HG02938 (cell line): ENCODE data around the gene MIEF2.

Experiments
- ATAC-seq: cut with Tn5 transposase; IDR thresholded peaks from one replicate; pipeline ENCODE4 v1.9.1; 2021; ENCODE audit warnings: mild to moderate bottlenecking, moderate library complexity; ENCODE audit not compliant: unreplicated experiment

Gene MIEF2

DNA sequence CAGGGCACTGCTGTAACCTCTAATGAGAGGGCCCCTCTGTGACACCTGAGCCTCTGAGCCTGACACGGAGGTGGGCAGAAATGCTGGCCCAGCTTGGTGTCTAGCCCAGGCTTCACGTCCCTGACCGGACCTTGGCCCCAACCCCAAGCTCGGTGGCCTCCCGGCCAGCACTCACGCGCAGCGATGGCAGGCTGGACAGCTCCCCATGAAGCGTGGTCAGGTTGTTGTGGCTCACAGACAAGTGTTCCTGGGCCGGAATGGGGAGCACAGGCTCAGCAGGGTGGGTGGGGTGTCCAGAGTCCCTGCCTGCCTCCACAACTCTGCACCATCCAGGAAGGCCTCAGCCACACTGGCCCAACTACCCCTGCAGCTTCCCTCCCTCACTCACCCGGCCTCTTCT lies 4.1 kb upstream of the MIEF2 start:
- ATAC-seq, result no peak

DNA sequence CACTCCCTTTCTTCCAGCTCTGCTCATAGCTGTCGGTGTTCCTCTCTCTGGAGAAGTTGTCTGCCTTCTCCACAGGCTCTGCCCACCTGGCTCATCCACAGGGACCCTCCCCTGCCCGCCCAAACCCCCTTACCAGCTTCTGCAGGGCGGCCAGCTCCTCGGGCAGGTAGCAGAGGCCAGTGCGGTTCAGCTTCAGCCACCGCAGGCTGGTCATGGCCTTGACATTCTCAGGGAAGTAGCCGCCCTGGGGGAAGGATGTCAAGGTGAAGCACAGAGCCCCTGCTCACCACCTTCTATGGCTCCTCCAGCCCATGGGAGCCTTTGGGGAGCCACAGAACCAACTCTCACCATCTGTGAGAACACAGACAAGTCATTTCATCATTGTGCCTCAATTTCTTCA lies 3.7 kb upstream of the MIEF2 start:
- no peak for ATAC-seq

DNA sequence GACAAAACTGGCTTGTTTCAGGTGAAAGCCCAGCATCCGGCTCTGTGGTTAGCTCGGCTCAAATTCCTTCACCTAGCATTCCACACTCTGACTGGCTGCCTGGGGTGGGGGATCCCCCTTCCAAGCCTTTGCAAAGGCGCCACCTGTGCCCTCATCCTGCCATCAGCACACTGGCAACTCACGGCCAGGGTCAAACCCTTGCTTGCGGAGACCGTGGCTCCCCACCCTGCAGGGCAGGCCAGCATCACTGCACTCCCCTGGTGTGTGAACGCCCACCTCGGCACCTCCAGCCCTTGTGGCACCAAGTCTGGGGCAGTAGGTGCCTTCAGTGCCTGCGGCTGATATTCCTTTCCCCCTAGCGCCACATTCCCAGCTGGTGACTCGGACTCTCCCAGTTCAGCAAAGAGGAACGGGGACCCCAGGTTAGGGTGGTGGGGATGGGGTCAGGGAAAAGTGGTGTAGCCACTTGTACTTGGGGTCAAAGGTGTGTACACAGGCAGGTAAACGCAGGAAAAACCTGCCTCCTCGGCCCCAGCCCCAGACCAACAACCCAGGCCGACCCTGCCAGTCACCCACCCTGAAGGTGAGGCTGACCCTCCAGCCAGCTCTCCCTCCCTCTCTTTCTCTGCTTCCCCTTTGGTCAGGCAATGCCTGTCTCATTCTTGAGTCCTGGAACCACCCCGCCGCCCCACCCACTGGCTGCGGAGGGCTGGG lies 3.0 kb upstream of the MIEF2 start:
- no peak for ATAC-seq

DNA sequence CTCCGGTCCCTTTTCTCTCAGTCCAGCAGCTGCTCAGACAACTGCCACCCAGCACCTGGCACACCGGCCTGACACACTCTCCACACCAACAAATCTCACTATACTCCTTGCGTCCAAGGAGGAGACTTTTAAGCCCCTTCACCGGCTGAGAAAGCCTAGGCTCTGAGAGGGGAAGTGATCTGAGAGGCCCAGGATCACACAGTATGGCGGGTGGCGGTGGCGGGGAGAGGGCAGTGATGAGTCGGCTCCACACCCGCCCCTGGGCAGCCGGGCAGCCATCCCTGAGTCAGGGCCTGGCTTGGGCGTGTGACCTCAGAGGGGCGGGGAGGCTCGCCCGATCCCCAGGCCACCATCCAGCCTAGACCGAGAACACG lies 2.5 kb upstream of the MIEF2 start:
- ATAC-seq, result no peak

DNA sequence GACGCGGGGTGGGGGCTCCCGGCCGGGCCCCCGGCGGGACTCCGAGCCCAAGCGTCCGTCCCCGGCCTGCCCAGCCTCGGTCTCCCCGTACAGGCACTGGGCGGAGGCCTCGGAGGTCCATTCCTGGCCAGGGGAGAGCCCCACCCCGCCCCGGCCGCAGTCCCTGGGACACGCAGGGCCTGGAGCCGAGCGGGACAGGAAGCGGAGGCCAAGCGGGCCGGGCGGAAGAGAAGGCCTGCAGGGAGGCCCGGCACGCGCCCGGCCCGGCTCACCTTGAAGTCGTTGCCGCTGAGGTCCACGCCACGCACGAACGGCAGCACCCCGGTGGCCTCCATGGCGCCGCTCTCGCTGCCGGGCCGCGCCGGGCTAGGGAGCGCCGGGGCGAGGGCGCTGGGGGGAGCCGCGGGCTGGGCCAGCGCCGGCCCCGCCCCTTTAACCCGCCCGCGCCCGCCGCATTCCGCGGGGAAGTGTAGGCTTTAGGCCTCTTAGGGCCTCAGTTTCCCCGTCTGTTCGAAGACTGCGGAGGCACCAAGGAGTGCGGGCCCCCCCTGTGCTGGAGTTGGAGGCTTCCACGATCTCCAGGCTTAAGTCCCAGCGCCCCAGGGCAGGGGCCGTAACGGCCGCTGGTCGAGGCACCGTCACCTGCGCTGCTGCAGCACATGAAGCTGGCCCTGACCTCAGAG lies 2.0 kb upstream of the MIEF2 start, which contains the start of gene FLII:
Gene FLII, minus strand, starts transcription at position 383 of the 683 bp plus-strand sequence. Its CDS starts 48 bp downstream, at position 335.
- ATAC-seq, result no peak

DNA sequence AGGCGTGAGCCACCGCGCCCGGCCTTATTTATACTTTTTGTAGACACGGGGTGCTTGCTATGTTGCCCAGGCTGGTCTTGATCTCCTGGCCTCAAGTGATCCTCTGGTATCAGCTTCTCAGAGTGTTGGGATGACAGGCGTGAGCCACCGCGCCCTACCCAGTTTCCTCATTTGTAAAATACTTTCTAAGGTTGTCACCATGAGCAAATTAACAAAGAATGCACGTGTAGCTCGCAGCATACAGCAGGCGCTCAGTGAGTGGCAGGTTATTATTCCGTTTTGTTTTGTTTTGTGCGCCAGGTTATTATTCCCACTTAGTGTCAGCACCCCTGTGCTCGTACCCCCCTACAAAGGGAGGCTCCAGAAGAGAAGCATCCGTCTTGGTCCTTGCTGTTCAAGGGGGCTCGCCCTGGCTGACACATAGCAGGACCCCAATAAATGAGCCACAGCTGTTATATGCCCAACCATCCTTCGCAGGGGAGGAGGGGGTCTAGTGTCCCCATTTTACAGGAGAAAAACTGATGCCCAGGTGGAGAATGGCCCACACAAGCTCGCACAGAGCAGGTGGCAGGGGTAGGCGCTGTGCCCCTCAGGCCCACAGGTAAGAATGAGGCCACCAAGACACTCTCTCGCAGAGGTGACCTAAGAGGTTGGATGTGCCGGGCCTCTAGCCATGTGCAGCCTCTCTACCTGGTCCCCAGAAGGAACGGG lies 686 bp upstream of the MIEF2 start:
- no peak for ATAC-seq

DNA sequence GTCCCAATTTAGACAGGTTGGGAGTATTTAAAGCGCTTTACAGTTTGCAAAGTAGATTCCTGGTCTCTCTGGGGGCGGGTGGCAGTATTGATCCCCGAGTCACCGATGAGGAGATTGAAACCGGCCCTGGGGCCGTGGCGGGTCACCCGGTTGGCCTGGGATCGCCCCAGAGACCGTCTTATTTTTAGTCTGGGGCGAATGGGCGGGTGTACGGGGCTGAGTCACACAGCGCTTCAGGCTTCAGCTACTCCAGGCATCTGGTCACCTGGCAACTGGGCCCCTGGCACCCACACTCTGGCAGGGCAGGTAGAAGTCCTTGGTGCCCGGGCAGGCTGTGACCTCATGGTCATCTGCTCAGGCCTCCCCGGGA lies 669 bp downstream of the MIEF2 start:
- ATAC-seq, result no peak

DNA sequence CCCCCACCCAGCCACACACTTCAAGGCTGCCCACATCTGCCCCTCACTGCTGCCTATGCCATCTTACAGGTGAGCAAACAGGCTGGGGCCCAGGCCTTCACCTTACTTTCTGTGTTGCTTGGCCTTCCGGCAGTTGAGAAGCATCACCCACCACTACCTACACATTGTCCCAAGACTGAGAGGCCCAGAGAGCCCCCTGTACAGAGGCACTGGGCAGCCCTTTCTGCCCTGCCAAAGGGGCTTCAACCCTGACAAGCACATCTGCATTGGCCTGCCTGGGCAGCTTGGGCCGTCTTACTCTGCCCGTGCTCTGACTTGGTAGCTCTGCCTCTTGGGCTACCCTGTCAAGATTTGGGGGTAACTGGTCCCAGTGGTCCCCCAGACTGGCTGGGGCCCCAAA lies 1.2 kb downstream of the MIEF2 start:
- no peak for ATAC-seq

DNA sequence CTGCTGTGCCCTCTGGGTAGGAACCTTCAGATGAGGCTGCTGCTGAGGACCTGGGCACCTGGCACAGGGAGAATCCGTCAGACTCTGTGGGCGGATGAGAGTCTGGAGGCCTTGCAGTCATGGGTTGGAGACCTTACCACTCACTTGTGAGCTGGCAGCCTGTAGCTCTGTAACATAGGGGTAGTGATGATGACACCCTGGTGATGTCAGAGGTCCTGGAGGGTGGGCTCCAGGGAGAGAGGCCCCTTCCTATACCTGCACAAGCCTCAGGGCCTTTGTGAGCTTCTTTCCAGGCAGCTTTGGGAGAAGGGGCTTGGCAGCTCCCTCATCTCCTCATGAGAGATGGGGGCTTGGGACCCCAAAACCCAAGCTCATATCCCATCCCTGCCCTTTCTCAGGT lies 1.6 kb downstream of the MIEF2 start:
- ATAC-seq, result no peak

DNA sequence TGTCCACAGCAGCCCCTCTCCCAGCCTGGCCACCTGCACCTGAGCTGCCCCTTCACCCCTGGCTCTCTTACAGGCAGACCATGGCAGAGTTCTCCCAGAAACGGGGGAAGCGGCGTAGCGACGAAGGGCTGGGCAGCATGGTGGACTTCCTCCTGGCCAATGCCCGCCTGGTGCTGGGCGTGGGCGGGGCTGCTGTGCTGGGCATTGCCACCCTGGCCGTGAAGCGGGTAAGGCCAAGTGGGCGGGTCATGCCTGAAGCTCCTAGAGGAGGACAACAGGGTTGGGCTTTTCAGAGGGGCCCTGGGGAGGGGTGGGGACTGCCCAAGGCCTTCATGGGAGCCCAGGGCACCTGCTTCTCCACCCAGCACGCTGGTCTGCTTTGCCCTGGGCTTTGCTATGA lies 2.2 kb downstream of the MIEF2 start:
- ATAC-seq, result no peak

DNA sequence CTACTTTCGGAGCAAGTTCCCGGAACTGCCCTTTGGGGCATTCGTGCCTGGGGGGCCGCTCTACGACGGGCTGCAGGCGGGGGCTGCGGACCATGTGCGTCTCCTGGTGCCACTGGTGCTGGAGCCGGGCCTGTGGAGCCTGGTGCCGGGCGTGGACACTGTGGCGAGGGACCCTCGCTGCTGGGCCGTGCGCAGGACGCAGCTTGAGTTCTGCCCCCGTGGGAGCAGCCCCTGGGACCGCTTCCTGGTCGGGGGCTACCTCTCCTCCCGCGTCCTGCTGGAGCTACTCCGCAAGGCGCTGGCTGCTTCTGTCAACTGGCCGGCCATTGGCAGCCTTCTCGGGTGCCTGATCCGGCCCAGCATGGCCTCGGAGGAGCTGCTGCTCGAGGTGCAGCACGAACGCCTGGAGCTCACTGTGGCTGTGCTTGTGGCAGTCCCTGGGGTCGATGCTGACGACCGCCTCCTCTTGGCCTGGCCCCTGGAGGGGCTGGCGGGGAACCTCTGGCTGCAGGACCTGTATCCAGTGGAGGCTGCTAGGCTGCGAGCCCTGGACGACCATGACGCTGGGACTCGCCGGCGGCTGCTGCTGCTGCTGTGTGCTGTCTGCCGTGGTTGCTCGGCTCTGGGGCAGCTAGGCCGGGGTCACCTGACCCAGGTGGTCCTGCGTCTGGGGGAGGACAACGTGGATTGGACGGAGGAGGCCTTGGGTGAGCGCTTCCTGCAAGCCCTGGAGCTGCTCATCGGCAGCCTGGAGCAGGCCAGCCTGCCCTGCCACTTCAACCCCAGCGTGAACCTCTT lies 3.6 kb downstream of the MIEF2 start:
- ATAC-seq, result no peak

DNA sequence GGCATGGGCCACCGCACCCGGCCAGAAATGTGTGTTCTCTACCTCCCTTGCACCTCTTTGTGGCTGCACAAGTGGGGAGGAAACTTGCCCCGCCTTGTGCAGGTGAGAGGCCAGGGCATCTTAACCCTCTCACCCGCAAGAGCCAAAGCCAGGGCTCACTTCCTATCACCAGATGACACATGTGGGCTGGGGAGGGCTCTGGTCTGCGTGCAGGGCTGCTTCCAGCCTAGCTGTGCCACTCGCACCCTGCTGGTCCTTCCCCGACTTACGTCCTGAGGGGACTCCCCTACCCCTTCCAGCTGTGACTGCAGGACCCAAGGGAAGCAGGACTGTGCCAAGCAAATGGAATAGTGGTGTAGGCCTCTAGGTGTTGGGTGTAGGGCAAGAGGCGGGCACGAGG lies 6.9 kb downstream of the MIEF2 start:
- no peak for ATAC-seq

DNA sequence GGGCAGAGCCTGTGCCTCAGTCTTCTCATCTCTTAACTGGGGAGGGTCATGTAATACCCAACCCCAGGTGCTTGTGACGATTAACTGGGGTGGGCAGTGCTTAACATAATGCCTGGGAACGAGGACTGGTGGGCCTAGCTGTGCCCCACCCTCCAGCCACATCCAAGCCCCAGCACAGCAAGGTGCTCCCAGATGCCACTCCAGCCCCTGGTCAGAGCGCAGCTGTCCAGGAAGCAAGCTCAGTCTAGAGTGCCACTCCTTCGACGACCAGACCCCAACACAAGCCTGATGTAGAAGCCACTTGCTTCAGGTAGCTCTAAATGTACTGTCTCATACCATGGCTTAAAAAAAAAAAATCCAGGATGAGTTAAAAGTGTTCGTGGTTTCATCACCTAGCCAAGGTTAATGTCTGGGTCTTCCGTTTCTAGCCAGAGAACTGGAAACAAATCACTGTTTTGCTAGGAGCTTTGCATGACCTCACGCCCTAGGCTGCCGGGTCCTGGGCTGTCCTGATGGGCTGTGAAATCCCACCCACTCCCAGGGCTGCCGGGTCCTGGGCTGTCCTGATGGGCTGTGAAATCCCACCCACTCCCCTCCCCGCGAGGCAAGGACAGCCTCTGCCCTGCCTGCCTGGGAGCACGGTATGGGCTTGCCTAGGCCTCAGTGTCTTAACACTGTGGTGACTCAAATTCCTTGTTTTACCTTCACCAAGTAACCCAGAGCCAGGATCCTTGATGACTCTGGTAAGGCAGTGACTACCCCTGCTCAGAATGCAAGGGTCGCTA lies 7.7 kb downstream of the MIEF2 start:
- ATAC-seq, result no peak

DNA sequence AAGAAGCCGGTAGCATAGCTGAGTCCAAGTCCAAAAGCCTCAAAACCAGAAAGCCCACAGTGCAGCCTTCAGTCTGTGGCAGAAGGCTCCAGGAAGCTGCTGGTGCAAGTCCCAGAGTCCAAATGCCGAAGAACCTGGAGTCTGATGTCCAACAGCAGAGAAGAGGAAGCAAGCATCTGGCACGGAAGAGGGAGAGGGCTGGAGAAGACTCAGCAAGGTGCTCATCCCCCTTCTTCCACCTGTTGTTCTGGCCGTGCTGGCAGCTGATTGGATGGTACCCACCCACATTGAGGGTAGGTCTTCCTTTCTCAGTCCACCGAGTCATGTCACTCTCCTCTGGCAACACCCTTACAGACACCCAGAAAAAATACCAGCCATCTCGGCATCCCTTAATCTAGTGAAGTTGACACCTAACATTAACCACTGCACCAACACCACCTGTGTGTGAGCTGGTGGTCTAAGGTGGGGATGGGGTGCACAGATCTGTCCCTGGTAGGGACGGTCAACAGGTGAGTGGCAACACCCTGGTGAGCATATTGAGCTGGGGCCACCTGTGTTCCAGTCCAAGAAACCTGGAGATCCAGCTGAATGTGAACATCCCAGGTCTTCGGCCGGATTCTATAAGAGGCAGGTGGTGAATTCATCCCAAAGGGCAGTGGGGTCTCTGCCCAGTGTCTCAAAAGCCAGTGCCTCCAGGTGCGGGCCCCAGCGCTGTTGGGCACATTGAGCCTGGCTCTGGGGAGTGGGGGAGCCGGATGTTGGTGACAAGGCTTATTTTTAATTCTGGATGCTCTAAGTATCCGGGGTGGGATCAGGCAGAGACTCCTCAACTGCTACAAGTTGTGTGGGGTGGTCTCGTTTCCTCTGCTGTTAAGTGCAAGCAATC lies 9.8 kb downstream of the MIEF2 start:
- no peak for ATAC-seq

DNA sequence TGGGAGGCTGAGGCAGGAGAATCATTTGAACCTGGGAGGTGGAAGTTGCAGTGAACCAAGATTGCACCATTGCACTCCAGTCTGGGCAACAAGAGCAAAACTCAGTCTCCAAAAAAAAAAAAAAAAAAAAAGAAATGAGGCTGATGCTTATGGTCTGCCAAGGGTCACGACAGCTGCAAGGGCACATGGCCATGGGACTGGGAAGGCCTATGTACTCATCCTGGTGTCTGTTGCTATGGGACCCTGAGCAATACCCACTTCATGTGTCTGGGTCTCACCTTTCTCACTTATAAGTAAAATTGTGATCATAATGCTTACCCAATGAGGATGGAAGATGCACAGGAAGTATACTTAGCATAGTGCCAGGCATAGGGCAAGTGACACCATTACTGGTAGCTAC lies 16.6 kb downstream of the MIEF2 start:
- ATAC-seq, result no peak

DNA sequence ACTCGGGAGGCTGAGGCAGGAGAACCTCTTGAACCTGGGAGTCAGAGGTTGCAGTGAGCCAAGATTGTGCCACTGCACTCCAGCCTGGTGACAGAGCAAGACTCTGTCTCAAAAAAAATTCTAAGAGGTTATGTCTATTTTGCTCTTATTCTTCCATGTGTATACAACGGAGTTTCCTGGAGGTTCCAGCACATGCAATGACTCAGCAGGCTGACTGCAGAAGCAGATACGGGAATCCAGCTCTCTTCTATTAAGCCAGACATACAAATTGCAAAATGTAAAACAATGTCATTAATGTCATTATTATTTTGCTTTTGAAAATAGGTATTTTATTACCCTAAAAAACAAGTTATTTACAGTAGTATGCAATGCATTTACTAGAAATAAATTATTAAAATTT lies 18.4 kb downstream of the MIEF2 start:
- no peak for ATAC-seq

DNA sequence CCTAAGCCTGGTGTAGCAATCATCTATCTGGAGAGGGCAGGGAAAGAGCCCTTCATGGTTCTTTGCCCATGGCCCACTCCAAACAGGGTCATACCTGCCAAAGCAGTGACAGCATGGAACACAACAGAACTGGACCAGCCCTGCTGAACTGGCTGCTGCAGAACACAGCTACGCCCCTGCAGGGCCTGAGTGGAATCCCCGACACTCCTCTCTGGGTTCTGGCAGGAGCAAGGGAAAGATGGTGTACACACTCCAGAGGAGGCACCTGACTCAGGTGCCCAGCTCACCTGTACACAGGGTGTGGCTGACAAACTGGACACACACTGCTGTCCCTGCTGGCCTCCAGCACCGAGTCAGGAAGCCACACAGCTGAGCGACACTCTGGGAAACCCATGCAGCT lies 19.8 kb downstream of the MIEF2 start:
- no peak for ATAC-seq

DNA sequence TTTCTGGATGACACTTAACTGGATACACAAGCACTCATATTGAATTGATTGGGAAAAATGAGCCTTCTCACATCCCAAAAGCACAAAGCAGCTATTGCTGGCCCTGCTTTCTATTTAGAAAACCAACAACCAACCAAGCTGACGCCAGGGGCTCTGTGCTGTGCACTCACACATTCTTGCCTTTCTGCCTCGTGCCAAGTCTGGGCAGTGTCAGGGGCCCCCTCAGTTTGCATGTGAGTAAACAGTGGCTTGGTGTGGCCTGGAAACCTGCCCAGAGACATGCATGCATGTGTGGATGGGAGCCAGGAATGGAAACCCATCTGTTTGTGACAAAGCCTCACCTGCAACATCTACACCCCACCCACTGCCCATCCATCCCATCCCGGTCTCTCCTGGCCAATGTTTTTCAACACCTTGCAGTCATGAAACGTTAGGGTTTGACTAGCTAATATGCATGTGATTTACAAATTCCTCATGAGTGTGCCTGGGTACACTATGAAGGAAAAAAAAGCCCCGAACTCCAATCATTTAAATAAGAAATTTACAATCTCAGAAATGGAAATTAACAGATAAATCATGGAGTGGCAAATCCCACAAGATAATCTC lies 20.4 kb downstream of the MIEF2 start:
- no peak for ATAC-seq

DNA sequence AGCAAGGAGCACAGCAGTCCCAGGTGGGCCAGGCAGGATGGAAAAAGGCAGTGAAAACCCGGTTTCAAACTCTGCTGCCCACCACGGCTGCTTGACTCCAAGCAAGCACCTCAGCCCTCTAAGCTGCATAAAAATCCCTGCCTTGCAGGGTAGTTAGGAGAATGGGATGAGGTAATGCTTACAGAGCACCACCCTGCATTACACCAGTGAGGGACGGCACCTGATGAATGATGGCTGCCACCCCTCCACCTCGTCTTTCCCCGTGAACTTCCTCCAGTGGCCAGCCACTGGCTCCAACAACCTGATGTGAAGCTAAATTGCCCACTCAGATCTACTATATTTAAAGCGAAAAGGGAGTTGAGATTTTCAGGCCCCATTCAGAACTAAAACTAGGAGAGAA lies 21.3 kb downstream of the MIEF2 start:
- no peak for ATAC-seq
